Activated T-helper 1 cell treated with anti-CD3 and anti-CD28 coated beads, Interleukin-2, amount 50 U/mL, for 16 hours (primary cell): ENCODE measurements around the gene OAF.

Source experiments
- DNase-seq, 2 donors: peaks; one replicate each; pipeline ENCODE4 v3.0.0-alpha.2; 2020; ENCODE audit warnings: low read depth in 1 of 2, low spot score in 1 of 2

Gene OAF

GRCh38 chr11:120201653-120202052, 9.2 kb upstream of the OAF start:
- no peak for DNase-seq

- DNase-seq = no peak
These were observed 7.2 kb upstream of the OAF start for GRCh38 chr11:120203626-120204025.

GRCh38 chr11:120205596-120206161, 5.2 kb upstream of the OAF start:
- no peak for DNase-seq

DNA sequence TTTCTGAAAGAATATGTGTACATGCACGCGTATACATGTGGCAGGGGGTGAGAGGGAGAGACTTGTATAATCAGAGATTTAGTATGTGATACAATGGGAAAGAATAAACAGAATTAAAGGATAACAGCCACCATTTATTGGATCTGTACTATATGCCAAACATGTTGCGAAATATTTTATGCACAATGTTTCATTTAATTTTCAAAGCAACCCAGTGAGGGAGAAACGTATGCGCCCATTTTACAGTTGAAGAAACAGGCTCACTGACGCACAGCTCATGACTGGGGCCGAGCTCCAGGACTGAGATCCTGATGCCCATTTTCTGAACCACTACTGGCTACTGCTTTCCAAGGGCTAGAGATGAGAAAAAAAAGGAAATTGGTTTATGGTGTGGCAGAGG, 3.3 kb upstream of the OAF start:
- DNase-seq = no peak

- DNase-seq = no peak
These were observed 2.8 kb upstream of the OAF start for GRCh38 chr11:120208001-120208441.

- DNase-seq = no peak
These were observed 2.1 kb upstream of the OAF start for GRCh38 chr11:120208777-120209176.

DNA sequence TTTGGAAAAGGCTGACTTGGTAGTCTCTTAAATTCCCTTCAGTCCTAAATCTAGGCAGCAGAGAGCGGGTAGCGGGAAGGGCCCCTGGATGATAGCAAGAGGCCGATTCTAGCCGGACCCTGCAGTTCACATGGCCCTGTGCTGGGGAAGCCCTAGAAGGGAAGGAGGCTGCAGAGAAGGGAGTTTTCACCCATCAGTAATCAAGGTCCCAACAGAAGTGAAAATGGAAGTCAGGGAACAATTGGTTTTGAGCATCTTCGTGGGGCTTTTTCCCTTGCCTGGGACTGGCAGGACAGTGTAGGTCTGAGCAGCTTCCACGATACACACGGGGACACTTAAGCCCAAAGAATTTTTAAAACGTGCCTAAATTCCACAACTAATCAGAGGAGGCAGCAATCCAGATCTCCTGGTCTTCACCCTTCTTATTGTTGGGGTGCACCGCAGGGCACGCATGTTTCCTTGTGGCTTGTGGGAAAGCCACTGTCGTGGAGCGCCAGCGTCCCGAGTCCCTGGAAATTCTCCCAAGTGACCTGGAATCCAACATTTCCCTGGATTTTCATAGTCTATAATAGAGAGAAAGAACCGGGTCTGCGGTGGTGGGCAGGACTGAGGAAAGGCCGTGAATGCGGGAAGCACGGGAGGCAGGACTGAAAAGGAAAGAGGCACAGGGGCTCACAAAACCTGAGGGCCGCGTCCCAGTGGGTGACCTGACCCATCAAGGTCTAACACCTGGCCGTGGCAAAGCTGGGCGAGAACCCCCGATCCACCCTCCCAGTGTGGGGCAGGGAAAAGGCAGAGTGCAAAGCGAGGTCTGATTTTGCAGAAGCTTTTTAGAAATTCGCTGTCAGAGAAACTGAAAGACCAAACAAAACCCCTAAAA, 846 bp upstream of the OAF start:
- DNase-seq = no peak

DNA sequence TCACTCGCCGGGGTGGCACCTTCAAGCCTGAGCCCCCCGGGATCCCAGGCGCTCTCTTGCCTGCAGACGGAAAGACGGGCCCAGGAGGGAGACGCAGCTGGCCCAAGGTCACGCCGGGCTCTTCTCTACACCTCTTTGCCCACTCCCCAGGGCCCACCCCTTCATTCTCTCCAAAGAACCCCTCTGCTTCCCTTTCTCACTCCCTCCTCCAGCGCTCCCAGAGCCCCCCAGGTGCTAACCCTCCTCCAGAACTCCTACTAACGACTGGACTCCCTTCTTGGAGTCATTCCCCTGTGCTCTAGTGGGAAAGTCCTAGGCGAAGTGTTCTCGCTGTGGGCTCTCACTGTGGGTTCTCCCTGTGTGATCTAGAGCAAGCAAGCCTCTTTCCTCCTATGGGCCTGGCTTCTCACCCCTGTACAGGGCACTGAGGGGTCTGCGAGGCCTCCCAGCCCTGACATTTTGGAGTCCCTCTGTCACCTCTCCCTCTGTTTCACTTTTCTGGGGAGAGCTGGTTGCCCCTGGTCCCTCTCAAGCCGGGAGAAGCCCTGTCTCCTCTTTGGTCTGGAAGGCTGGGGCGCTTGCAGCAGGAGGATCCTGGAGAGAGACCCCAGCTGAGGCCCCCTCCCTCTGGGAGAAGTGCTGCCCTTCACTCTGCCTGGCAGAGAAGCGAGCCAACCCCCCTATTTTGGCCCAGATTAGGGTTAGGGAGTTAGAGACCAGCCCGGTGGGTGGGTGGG, 858 bp downstream of the OAF start:
- DNase-seq = no peak

DNA sequence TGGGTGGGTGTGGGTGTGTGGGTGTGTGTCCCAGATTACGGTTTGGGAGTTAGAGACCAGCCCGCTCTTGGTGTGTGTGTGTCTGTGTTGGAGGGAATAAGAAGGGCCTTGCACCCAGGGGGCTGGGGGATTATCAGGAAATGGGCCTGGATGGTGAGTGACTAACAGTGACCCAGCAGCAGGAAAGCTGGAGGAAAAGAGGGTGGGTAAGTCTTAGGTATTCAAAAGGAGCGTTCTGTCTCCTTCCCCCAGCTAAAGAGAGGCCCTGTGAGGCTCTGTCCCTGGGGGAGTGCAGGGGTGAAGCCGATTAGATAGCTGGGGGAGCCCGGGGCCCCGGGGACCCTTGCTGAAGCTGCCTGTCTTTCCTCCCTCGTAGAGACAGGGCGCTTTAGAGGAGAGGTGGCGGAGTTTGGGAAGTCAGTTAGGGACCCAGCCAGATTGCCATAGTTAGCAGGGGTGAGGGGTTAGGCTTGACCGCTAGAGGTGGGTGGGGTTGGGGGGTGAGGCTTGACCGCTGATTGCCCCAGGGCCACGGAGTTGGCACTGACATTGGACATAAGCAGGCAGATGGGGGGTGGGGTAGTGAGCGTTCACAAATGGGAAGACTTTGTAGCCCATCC, 1.5 kb downstream of the OAF start:
- no peak for DNase-seq

- no peak for DNase-seq
These were observed 2.1 kb downstream of the OAF start for GRCh38 chr11:120212926-120213325.

DNA sequence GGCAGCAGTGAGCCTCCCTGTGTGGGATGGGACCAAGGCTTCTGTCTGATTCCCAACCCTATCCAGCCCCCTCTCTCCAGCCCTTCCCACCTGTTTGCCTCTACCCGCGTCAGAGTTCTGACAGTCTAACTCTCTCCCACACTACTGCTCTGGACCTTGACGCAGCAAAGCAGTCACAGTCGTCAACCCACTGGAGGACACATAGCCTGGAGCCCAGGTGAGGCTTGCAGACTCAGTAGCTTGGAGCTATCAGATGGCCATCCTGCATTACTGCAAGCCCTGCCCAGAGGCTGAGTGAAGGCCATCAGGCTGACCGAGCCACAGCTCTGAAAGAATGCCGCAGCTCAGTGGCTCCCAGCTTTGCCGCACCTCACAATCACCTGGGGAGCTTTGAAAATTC, 3.7 kb downstream of the OAF start:
- no peak for DNase-seq

DNA sequence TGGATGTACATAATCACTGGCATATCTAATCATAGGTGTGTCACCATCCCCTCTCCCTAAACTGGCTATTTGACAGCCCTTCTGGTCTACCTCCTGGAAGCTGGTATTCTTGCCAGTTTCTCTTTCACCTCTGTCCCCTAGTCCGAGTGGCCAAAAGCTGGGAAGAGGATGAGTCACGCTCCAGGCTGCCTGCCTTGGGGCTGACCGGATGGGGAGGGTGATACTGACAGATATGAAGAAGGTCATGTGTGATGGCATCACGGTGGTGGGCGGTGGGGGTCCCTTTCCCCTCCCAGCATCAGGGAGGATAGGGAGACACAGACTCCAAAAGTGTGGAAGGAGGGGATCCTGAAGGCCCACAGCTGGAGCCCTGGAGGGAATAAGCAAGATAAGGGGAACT, 4.8 kb downstream of the OAF start:
- no peak for DNase-seq

DNA sequence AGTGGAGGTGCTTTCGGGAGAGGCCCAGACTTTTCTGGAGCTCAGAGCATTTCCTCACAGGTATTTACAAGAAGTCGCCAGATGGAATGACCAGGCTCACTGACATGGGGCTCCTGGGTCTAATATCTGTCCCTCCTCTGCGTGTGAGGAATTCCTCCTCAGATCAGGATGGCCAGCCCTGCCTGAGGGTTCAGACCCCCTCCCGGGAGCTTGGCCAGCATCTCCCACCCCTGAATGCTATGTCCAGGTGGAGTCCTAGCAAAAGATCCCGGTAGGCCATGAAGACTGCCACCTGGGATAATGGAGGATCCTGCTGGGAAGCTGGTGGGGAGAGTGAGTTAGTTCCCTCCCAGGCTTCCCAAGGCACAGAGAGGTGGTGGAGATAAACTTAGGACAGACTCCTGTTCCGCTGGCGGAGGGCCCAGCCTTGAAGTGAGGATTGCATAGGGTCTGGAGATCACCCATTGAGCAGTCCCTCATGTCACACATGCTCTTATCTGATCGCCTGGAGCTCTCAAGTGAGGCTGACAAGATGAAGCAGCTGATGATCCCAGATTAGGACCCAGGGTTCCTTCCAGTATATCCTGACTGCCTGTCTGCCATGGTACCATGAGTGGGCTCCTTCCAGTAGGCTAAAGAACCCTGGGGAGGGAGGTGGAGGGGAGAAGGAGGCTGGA, 5.7 kb downstream of the OAF start:
- DNase-seq = no peak

GRCh38 chr11:120217526-120217925, 6.7 kb downstream of the OAF start:
- DNase-seq = no peak

DNA sequence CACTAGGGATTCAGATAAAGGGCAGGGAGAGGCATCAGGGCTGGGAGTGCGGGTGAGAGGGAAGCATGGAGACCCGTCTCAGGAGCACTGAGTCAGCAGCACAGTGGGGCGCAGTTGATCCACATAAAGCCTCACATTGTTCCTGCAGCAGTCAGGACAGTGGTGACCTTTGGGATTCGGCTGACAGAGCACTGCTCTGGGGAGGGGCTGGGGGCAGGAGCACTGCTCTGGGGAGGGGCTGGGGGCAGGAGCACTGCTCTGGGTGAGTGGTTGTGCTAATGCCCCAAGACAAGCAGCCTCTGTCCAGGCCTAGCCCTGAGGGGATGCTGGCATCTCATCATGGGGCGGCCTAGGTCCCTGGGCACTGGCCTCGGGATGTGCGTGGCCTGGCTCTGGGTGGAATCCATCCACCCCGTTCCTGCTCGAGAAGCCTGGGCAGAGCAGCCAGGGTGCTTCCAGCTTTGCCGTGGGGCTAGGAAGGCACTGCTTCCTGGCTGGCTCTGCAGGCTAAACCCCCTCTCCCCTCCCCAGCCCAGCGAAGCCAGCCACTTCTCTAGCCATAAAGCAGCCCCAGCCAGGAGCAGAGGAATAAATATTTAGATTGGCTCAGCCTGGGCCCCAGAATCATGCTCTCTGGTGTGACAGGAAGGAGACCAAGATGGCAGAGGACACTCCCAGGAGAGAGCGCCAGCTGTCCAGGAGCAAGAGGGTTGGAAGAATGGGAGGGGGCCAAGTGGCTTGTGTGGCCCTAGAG, 7.3 kb downstream of the OAF start:
- DNase-seq = no peak

GRCh38 chr11:120218695-120219033, 7.8 kb downstream of the OAF start:
- no peak for DNase-seq

DNA sequence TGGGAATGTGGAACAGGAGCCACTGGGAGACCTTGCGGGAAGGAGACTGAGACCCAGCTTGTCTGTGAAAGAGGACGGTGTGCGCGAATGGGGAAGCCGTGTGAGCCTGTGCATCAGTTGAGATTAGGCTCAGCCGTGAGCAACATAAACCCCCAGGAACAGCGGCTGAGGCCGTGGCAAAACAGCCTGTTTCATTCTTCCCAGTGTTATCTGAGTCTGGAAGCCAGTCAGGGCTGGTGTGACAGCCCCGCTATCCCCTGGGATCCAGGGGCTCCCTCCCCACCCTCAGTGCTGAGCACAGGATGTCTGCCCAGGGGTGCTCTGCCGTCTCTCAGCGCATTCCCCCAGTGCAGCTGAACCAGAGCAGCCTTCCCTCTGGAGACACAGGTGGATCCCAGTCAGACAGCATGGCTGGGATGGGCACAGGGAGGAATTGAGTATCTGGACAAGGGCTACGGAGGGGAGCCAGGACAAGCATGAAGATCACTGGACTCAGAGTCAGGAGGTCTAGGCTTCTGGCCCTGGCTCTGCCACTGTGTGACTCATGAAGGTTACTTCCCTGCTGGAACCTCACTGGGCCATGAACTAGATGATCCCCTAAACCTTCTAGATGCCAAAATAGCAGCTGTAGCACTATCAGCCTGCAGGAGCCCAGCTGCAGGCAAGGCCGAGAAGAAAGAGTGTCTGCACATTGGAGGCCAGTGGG, 8.6 kb downstream of the OAF start:
- no peak for DNase-seq

DNA sequence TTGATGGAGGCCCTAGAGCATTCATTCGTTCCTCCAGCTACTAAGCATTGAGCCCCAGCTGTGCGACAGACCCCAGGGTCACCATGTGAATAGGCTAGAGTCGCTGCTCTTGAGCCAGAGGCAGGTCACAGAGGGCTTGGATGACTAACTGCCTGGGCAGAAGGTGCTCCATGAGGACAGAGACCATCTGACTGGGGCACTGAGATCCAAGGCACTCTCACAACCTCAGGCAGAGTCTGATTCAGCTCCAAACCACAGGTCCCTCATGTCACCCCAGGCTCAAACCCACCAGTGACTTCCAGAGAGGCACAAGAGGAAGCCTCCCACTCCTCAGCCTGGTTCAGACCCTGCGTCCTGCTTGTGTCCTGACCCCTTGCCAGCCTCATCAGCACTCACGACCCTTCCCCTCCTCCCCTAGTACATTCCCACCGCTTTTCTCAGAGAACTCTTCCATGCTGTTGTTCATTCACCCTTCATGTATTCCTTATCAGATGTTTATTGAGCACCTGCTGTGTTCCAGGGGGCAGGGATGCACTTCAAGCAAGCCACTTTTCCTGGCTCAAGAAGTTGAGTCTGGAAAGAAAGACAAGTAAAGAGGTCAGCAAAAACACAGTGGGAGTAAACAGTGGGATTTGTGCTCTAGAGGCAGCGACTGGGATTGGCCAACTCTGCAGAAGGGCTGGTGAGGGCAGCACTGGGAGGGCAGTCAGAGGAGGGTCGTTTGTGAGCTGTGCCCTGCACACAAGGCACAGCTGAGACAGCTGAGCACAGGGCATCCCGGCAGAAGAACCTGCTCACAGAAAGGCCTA, 9.3 kb downstream of the OAF start:
- no peak for DNase-seq

DNA sequence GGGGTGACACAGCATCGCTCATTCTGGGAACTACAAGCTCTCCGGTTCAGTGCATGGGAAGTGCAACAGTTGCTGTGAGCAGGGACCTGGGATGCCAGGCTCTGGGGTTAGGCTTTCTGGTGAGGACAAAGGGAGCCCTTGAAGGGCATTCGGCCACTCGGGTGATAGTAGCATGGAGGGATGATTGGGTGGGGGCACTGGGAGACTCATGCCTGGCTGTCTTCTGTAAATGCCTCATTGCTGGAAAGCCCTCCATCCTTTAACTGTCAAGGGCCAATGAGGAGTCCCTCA, 9.9 kb downstream of the OAF start:
- DNase-seq = no peak
